ENCODE data around the gene MLLT3.

MLLT3 gene

DNA sequence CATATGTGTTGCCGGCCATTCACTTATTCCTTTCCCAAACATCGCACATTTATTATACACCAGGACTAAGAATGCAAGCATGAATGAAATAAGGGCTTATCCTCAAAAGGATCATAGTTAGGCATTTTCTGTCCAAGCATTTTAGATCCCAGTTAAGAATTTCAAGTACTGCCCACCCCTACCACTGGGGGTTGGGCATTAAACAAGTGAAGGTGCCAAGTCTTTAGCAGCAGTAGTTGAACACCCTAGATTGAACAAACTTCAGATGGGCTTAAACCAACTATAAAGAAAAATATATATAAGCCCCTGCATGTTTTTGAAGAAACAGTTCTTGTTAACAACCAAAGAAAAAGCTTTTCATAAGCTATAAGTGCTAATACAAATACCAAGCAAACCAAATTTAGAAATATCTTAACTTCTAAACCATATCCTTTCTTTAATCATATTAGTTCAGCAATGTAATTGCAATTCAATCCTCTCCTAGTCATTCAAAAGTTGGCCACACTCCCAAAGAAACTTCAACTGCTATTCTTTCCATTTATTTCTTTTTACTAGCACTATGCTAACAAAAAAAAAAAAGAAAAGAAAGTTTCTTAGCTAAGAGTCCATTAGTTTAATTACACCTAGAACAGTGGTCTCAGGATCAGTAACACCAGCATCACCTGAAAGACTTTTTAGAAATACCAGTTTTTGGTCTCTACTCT lies 149.8 kb downstream of the MLLT3 start:
- DNase-seq, result no peak

DNA sequence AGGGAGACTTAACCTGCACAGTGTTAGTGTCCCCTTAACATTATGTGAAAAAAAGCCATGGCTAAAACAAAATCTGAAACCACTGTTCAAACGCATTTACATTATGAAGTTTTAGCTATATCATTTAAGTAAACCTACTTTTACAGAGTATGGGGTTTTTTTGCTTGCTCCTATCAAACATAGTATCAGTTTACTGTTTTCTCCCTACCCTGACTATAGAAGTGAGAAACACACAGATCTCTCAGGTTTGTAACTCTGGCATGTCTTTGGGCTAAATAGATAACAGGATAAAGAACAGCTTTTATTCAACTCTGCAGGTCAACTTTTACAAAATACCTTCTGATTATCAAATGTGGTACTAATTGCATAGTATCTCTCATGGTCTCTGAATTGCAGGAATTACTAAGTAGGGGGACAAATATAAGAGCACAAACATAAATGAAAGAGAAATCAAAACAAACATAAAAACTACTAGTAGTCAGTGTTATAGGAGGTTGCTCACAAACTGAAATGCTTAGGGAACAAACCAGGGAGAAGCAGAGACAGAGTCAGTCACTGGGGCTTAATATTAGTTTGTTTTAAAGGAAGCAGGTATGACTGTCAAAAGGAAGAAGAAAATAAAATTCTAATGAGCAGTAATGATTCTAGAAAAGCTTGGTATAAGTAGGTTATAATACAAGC lies 155.8 kb downstream of the MLLT3 start:
- no peak for DNase-seq

DNA sequence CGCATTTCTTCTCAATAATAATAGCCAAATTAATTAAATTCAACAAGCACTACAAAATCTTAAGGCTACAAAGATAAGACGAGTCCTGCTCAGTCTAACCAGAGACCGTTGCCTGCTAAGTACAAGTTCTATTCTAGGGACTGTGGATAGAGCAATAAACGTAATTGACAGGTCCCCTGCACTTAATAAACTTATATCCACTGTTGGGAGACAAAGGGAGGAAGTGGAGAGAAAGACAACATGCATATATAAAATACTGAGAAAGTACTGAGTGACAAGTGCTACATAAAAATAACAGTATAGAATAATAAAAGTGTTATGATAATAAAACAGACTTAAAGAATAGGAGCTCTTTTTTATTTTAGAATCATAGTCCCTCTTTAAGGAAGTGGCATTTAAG lies 158.1 kb downstream of the MLLT3 start:
- DNase-seq, result no peak

DNA sequence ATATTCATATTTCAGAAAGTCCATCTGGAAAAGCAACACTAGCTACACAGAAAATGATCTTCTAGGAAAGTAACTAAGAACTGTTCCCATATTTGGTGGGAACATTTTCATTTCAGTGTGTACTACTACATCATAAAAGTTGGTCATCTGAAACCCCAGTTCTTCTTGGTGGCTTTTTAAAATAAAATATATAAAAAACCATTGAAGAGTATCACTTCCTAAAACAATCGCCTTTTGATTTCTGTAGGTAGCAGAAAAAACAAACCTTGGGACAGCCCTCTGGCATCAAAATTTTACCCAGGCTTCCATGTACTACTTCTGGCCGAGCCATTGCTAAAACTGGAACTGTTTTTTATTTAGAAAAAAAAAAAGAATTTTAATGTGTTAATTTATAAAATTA lies 158.5 kb downstream of the MLLT3 start:
- no peak for DNase-seq

DNA sequence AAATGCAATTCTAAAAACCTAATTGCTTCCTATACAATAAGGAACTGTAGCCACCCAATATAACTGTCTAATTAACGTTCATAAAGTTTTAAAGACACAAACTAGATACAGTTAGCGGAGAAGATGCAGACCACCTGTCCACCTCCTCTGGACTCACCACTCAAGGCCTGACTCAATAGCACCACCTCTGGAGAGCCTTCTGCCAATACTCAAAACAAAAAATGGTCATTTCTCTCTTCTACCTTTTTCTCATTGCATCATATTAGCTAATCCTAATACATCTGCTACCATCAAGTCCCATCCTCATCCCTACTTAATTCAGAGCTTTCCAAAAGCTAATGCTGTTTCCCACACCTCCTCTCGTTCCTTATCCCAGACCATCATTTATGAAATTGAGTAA lies 159.9 kb downstream of the MLLT3 start:
- no peak for DNase-seq

DNA sequence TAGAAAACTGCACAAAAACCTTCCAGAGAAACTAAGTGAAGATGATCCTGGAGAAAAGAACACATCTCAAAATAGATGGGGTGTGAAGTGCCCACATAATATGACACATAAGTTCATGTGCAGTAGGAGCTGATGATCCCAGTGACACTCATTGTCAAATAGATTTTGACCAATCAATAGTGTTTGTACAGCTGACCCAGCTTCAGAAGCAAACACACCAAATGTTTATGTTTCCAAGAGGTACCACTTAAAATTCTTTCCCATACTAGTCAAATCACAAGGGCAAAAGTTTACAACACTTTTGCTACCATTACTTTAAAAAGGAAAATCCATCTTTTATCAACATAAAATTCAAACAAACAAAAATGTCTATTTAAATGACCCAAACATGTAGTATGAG lies 175.0 kb downstream of the MLLT3 start:
- DNase-seq, result no peak

DNA sequence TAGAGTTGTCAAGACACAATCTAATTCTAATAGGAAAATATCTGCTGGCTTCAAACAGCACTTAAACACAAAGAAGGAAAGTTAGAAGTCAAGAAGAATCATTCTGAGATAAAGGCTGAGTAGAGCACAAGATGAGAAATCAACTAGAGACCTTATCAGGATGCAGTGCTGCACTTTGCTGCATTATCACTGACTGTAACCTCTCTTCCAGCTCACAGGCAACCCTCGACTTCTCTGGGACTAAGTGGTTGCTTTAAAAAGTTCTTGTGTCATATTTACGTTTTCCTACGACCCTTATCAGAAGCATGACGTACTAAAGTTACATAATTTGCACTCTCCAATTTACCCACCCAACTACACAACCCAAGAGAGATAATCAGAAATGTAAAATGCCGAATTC lies 176.1 kb downstream of the MLLT3 start:
- DNase-seq, result no peak

DNA sequence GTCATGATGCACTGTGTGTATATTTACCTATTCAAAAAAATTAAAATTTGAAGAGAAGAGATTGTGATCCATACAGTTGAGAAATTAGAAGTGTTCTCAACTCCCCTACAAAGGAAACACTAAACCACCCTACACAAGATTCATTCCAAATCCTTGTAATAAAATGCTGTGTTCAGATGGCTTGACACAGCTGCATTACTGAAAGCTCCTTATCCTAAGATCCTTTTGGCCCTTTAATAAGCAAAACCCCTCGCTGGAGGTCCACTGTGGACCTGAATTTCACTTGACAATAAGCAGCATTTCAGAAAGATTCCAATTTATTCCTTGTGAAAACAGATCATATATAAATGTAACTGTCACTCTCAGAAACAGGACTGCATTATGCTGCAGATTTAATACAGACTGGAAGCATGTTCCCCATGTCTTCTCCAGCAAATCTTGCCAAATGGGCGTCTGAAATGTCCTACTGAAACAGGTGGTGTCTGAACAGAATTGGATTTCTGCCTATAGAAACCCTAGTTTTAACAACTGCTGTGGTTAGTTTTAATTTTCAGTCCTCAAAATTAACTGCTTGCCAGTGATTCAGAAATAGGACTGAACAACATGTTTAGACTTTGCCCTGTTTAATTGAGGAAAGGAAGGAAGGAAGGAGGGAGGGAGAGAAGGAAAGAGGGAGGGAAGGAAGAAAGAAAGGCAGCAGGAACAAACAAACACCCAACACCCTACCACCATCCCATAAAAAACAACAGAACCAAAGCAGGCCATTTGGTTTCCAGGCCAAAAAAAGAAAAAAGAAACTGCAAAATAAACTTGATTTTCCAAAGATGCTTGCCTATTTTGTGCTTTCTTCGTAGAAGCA lies 179.6 kb downstream of the MLLT3 start:
- no peak for DNase-seq

DNA sequence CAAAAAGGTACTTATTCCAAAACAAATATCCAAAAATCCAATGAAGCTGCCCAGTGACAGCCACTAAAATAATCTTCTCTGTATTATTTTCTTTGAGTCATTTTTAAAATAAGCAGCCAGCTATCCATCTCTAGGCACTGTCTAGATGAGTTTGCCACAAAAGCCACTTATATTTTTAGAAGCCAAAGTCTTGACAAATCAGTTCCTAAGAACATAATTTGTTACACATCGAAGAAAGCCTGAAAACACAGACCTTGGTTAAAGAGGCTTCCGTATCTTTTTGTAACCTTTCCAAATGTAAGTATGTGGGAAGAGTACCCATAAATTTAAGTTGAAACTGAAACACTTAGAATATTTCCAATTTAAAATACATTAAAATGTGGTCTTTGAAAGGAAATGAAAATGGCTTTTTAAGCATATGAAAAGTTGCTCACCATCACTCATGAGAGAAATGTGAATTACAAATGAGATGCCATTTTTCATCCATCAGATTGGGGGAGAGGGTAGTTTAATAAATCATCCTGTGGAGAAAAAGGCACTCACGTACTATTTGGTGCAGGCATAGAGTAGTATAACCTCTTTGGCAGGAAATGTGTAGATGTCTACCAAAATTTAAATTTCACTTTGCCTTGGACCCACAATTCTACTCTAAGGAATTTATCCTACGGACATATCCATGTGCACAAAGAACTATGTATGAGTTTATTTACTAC lies 180.4 kb downstream of the MLLT3 start:
- no peak for DNase-seq

DNA sequence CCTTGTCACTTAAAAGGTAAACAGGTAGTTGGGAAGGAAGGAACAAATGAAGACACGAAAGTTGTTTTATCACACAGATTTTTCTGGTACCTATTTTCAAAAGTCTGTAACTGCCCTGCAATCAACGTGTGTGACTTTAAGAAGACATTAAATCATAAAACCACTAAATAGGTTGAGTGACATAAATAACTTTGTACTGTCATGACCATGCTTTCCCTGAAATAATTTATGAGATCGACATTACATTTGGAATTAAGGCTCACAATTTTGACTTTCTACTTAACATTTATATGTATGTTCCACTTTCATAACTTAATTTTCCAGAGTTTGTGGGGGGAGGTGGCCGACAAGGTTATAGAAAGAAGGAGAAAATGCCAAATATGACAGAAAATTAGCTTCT lies 181.1 kb downstream of the MLLT3 start:
- no peak for DNase-seq

DNA sequence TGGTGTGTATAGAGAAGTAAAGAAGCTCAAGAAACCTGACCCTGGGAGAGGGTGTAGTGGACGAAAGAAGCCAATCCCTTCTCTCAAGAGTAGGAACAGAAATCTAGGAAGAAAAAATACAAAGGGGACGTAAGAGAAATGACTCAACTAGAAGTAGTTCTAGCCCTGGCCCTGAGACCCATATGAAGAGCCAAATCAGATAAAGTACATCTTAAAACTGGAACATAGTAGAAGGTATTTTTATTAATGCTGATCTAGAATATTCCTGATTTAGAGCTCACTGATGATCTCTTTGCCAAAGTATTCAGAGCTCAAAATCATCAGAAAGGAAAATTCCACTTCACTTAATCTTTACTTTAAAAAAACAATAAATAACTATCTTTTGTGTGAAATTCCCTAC lies 184.8 kb downstream of the MLLT3 start:
- DNase-seq, result no peak

DNA sequence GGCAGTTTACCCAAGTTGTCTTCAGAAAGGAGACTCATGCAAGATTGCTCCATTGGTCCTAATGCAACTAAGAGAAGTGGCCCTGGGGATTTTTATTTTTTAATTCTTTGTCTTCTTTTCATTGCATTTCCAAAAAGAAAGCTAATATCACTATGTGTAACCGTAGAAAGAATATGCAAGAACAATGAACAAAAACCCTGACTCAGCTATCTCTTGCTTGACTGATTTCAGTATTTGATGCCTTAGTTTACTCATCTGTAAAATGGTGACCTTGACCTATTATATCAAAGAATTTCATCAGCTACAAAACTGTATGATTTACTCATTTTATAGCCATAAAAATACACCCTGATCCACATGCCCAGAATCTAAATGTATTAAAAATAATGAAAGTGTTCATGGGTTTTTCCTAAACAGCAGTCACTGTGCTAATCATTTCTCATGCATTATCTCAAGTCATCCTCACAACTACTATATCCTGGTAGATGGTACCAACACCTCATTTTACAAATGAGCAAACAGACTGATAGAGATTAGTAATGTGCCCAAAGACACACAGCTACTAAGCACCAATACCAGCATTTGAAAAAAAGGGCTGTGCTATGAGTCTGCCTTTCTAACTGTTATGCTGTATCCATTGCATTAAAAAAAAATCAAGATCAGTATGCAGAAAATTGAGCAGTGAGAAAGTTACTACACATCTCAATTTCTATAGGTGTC lies 185.7 kb downstream of the MLLT3 start:
- DNase-seq, result no peak

DNA sequence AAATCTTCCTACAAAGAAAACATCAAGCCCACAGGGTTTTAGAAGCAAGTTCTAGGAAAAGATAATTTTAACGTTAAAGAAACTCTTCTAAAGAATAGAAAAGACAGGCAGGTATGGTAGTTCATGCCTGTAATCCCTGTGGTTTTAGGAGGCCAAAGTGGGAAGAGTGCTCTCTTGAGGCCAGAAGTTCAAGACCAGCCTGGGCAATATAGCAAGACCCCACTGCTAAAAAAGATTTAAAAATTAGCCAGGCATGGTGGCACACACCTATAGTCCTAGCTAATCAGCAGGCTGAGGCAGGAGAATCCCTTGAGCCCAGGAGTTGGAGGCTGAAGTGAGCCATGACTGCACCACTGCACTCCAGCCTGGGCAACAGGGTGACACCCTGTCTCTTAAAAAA lies 193.3 kb downstream of the MLLT3 start:
- no peak for DNase-seq

DNA sequence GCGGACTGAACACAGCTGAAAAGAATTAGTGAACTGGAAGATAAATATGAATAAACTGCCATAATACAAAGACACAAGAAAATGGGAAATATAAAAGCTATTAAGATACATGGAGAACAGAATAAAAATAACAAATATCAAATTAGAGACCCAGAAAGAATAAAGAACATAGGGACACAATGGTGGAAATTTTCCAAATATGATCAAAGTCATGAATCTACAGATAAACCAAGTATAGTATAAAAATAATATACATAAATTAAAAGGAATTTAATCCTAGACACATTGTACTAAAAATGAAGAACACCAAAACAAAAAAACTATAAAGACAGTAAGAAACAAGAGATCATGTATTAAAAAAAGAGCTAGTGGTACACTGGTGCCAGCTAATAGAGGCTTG lies 194.9 kb downstream of the MLLT3 start:
- no peak for DNase-seq

DNA sequence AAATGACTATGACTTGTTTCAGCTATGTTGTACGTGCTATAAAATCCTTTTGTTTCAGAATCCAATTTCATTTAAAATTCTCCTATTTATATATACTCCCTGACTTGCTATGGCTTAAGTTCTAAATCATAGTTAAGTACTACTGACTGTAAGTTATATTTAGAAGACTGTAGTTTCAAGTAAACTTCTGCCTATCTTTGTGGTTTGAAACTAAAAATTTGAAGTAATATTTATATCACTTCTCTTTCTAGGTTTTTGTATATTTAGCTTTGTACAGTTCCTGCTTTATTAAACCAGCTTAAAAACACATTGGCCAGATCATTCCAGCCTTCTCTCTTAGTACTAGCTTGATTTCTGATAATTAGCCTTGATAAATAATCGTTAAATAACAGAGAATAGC lies 196.3 kb downstream of the MLLT3 start:
- DNase-seq, result no peak

DNA sequence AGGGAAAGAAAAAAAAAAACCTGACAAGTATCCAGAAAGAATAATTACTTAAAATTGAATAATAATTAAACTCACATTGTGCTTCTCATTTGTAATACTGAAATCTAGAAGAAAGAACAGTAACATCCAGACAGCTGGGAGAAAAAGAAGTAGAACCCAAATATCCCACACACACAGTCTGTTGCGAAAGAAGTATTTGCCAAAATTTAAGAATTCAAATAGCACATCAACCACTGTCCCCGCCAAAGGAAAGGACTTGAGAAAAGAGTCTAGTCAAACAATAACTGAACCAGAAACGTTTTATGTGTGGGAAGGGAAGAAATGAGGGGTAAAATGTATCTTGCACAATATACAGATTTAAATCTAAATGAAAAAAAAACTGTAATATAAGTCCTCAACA lies 202.8 kb downstream of the MLLT3 start:
- no peak for DNase-seq

DNA sequence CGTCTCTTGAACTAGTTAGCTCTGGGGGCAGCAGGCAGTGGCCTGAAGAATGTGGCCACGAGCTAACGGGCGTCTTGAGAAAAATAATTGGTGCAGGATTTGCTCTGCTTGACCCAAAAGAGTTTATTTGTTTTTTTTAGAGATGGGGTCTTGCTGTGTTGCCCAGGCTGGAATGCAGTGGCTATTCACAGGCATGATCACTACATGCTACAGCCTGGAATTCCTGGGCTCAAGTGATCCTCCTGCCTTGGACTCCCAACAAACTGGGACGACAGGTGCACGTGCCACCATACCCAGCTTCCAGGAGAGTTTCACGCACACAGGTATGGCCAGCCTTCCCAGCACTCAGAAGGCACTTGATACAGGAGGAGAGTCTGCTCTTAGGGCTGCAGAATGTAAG lies 203.8 kb downstream of the MLLT3 start:
- DNase-seq, result no peak

DNA sequence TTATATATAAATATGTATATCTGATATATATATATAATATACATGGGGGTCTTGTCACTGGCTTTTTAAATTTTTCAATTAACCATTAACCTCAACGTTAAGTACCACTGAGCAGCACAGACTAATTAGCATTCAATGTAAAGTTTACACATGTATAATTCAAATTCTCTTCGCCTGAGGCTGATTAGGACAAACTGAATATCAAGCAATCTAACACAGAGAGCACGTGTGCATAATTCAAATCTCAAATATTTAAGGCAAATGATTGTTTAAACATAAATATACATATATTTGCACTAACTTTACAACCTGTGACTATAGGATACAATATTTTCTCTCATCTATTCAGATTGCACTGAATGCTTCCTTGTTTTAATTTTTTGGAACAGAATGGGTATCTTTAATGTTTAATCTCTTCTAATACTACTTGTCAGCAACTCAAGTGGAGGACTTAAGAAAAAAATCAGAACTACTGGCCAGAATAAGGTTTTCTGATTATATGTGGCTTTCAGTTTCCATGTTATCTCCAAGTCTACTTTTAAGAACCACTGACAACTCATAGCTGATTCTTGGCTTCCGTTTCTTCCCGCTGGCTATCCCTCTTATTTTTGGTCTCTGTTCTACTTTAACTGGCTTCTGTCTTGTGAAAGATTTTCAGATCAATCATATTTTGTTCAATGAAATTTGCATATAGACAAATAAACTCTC lies 204.8 kb downstream of the MLLT3 start:
- no peak for DNase-seq

DNA sequence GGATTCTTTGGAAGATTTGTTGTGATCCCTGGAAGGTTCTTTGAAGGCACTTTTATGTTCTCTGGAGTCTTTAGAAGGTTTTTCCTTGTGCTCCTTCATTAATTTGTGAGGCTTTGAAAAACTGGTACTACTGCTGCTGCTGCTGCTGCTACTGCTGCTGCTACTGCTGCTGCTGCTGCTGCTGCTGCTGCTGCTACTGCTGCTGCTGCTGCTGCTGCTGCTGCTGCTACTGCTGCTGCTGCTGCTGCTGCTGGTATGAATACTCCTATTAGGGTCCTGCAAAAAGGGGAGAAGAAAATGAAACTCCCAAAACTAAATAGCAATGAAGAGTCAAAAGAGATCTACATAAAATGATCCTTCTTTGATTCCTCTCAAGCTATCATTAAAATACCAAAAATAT lies 208.1 kb downstream of the MLLT3 start:
- no peak for DNase-seq

DNA sequence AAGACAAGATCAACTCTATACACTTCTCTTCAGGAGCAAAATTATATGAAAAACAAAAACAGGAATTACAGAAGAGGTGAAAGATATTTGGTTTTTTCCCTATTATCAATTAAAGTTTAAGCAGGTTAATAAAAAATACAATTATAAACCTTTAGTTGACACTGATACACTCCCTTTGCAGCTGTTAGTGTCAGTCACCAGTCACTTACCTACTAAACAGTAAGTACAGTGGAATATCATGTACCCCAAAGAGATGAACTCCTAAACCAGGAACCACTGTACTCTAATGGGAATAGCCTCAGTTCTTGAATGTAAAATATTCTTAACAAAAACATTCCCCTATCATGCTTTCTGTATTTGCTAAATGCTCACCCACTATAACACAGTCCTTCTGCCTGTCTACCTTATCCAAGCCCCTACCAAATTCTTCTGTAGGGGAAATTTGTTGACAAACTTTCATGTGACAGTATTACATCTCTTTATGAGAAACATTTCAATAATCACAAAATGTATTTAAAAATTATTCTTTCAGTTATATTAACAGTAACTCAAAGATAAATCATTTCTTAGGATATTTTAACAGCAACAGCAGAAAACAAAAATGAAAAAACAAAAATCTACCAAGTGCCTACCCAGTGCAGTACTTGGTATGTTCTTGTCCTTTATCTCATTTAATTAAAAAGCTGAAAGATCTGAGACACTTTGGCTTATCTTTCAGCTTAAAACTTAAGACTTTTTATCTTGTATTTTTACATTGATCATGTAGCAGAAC lies 212.8 kb downstream of the MLLT3 start:
- DNase-seq, result no peak

DNA sequence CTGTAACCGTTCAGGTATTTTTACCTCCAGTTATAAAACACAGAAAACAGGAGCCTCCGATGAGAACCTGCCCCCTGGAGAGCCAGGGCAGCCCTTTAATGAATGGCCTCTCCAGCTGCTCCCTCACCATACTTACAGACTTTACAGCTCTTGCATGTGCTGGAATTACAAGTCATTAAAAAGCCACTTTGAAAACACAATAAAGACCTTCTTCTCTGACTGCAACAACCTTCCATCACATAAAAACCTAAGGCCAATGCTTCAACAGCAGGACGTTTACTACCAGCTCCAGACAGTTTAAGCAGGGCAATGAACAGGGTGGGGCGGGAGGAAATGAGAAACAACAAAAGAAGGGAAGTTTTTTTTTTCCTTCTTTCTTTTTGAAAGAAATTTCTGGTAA lies 213.8 kb downstream of the MLLT3 start:
- DNase-seq, result no peak

Data from activated CD4-positive, CD25-positive, alpha-beta regulatory T cell (primary cell).